GM12878 (cell line): ENCODE data around the gene POLA1.

Experiments
- CHD4 ChIP-seq: fragments of 200-600 bp; sonication (generic); IDR thresholded peaks from 2 replicates; pipeline ENCODE4 v1.6.1; 2016; ENCODE audit warnings: mild to moderate bottlenecking
- POLR2A ChIP-seq: IDR thresholded peaks from 2 replicates; pipeline ENCODE4 v1.6.1; 2011; ENCODE audit warnings: low read depth, mild to moderate bottlenecking, low read length
- ZNF207 ChIP-seq: fragments of 450-650 bp; IDR thresholded peaks from 2 replicates; pipeline ENCODE4 v1.6.1; 2014; ENCODE audit warnings: antibody characterized with exemption, mild to moderate bottlenecking, borderline replicate concordance

DNA sequence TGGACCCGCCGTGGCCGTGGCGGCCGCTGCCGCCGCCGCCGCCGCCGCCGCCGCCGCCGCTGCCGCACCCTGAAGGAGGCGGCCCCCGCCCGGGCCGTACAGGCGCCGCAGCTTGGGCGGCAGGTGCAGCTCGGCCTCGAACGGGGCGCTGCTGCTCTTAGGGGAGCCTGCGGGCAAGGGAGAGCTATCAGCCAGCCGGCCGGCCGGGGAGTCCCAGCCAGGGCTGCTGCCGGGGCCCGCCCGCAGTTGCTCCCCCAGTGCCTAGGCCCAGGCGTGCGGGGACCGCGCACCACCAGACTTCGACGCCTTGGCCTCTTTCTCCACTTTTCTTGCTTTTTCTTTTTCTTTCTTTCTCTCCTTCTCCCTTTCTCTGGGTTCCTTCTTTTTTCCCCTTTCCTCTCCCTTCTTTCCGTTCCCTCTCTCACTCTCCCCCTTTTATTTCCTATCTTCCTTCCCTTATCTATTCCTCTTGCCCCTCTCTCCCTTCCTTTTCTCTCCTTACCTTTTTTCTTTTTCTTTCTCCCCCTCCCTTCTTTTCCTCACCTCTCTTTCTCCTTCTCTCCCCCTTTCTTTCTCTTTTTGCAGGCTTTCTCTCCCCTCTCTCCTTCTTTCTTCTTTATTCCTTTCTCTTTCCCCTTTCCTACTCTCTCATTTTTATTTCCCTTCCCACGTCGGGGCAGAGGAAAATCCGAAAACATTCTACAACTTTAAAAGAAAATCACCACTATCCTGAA lies 320.1 kb downstream of the POLA1 start:
- TF ChIP-seq POLR2A (no peak), CHD4 (no peak), ZNF207 (no peak)
